Glutamatergic neuron (in vitro differentiated cells): ENCODE results near the gene ATL1. TPM values are rescaled to one million over a fixed set of nuclear protein-coding genes. Genes with fewer than 3 reads are reported as not detected.

ENCODE experiments used
- DNase-seq: peaks from one replicate; pipeline ENCODE4 v3.0.0; 2022
- H3K27ac Mint-ChIP-seq: one replicate; pipeline ENCODE4 v1.8.0; 2020; ENCODE audit warnings: mild to moderate bottlenecking, mixed read lengths, inconsistent platforms; ENCODE audit not compliant: unreplicated experiment
- H3K27me3 Mint-ChIP-seq: one replicate; pipeline ENCODE4 v1.8.0; 2020; ENCODE audit warnings: mild to moderate bottlenecking, moderate library complexity, mixed read lengths, inconsistent platforms; ENCODE audit not compliant: unreplicated experiment
- H3K36me3 Mint-ChIP-seq: one replicate; pipeline ENCODE4 v1.8.0; 2020; ENCODE audit warnings: mild to moderate bottlenecking, mixed read lengths, inconsistent platforms; ENCODE audit not compliant: unreplicated experiment
- H3K4me1 Mint-ChIP-seq: one replicate; pipeline ENCODE4 v1.8.0; 2020; ENCODE audit warnings: mild to moderate bottlenecking, low read depth, mixed read lengths, inconsistent platforms; ENCODE audit not compliant: unreplicated experiment
- H3K4me3 Mint-ChIP-seq: one replicate; pipeline ENCODE4 v1.8.0; 2020; ENCODE audit warnings: mild to moderate bottlenecking, mixed read lengths, inconsistent platforms; ENCODE audit not compliant: unreplicated experiment
- H3K9me3 Mint-ChIP-seq: one replicate; pipeline ENCODE4 v1.8.0; 2020; ENCODE audit warnings: mild to moderate bottlenecking, moderate library complexity, mixed read lengths, inconsistent platforms; ENCODE audit not compliant: unreplicated experiment
- total RNA-seq: library from RNA; stranded (reverse); fragmentation: NEBNext Ultra II Directional; extraction: Animal tissue kit (Norgen Biotek cat#: 25700); gene quantifications from one replicate; pipeline ENCODE4 v1.2.1, GENCODE V29; 2021; ENCODE audit not compliant: unreplicated experiment
- TF ChIP-seq, protein P1 (sequence below): fragments of 200-600 bp; sonication (generic); IDR thresholded peaks from one replicate; pipeline ENCODE4 v1.5.0; 2021; ENCODE audit not compliant: partially characterized antibody, unreplicated experiment

Gene ATL1
- total RNA-seq, 1 donor from 2014 or later: 44.0 TPM

DNA sequence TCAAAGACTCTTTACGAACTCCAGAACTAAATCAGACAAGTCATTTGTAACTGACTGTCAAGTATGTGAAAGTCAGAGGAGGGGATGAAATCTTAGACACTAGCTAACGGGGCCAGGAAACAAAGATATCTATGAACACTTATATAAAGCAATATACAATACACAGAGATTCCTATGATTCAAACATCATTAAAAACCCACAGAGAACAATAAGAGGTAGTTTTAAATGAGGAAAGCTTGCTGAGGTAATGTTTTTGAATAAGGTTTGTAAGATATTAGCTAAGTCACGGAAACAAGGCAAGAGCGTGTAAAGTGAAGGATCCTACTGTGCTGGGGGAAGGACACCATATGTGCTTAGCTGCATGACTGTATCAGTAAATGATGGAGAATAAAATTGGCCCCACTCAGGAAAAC lies 71.5 kb downstream of the ATL1 start:
- TF ChIP-seq, protein P1, sequence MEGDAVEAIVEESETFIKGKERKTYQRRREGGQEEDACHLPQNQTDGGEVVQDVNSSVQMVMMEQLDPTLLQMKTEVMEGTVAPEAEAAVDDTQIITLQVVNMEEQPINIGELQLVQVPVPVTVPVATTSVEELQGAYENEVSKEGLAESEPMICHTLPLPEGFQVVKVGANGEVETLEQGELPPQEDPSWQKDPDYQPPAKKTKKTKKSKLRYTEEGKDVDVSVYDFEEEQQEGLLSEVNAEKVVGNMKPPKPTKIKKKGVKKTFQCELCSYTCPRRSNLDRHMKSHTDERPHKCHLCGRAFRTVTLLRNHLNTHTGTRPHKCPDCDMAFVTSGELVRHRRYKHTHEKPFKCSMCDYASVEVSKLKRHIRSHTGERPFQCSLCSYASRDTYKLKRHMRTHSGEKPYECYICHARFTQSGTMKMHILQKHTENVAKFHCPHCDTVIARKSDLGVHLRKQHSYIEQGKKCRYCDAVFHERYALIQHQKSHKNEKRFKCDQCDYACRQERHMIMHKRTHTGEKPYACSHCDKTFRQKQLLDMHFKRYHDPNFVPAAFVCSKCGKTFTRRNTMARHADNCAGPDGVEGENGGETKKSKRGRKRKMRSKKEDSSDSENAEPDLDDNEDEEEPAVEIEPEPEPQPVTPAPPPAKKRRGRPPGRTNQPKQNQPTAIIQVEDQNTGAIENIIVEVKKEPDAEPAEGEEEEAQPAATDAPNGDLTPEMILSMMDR: no peak
- Mint-ChIP-seq H3K27ac (no peak overlapping the region), H3K4me1 (no peaks in the 10 kb centered on the region), H3K4me3 (no peak overlapping the region), H3K36me3 (no peaks in the 10 kb centered on the region), H3K27me3 (no peaks in the 10 kb centered on the region), H3K9me3 (no peaks in the 10 kb centered on the region)
- DNase-seq: no peak

DNA sequence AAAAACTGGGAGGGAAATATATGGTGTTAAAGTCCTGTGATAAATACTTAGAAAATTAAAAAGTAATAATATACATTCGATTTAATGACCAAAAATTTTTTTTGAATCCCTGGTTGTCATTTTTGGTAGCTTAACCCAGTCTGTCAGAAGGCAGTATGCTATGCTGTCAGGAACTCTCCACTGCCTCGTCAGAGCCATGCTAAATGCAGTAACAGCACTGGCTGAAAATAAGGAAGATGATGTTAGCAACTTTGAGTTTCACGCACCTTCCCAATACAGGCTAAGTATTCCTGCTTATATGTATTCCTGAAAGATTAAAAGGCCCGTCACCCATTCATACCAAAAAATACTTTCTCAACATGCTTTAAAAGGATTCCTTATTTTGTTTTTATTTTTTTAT lies 74.0 kb downstream of the ATL1 start:
- DNase-seq: no peak
- TF ChIP-seq, protein P1: no peak
- no peaks in the 10 kb centered on the region for H3K9me3 Mint-ChIP-seq
- H3K4me1 Mint-ChIP-seq: no peaks in the 10 kb centered on the region
- no peaks in the 10 kb centered on the region for H3K27me3 Mint-ChIP-seq
- no peak overlapping the region for H3K27ac Mint-ChIP-seq
- no peaks in the 10 kb centered on the region for H3K36me3 Mint-ChIP-seq
- H3K4me3 Mint-ChIP-seq: no peak overlapping the region

DNA sequence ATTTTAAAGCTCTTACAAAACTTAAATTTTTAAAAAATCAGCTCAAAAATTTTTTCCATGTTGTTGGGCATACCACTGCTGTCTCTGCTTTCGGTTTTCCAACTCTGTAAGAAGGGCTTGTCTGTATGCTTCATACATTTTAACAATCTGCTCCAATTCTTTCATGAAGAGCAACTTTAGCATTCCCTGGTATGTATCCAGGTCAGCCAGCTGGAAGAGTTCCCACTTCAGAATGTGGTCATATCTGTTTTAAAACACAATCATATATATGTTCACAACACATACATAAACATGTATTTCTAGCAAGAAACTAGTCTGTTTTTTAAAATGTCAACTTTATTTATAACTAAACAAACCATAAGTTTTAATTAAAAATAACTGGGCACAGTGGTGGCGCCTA lies 75.2 kb downstream of the ATL1 start:
- Mint-ChIP-seq H3K9me3 (no peaks in the 10 kb centered on the region), H3K4me1 (no peaks in the 10 kb centered on the region), H3K36me3 (no peaks in the 10 kb centered on the region), H3K27ac (no peak overlapping the region), H3K4me3 (no peak overlapping the region), H3K27me3 (no peaks in the 10 kb centered on the region)
- TF ChIP-seq, protein P1: no peak
- no peak for DNase-seq

DNA sequence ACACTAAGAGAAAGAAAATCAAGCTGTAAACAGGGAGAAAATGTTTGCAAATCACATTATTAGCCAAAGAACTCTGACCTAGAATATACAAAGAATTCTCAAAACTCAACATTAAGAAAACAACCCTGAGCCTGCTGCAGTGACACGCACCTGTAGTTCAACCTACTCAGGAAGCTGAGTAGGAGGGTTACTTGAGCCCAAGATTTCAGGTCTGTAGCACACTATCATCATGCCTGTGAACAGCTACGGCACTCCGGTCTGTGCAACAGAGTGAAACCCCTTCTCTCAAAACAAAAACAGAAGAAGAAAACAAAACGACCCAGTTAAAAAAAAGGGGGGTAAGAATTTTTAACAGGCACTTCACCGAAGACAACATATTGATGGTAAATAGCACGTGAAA lies 87.3 kb downstream of the ATL1 start:
- no peak for DNase-seq
- Mint-ChIP-seq H3K27me3 (peaks cover 2% of the 10 kb centered on the region), H3K9me3 (no peaks in the 10 kb centered on the region), H3K36me3 (no peaks in the 10 kb centered on the region), H3K4me1 (no peaks in the 10 kb centered on the region), H3K27ac (no peak overlapping the region), H3K4me3 (no peak overlapping the region)
- TF ChIP-seq, protein P1: no peak

DNA sequence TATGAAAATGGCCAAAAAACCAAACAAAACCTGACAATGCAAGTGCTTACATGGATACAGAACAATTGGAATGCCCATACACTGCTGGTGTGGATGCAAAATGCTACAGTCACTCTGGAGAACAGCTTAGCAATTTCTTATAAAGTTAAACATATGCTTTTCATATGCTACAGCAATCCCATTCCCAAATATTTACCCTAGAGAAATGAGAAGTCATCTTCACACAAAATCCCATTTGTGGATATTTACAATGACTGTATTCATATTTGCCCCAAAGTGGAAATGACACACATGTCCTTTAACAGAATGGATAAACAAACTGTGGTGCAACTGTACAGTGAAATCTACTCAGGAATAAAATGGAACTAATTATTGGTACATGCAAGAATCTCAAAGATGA lies 87.8 kb downstream of the ATL1 start:
- H3K4me3 Mint-ChIP-seq: no peak overlapping the region
- H3K4me1 Mint-ChIP-seq: no peaks in the 10 kb centered on the region
- no peak overlapping the region for H3K27ac Mint-ChIP-seq
- TF ChIP-seq, protein P1: no peak
- H3K9me3 Mint-ChIP-seq: no peaks in the 10 kb centered on the region
- H3K36me3 Mint-ChIP-seq: no peaks in the 10 kb centered on the region
- peaks cover 2% of the 10 kb centered on the region for H3K27me3 Mint-ChIP-seq
- no peak for DNase-seq
